Activated CD8-positive, alpha-beta memory T cell treated with anti-CD3 and anti-CD28 coated beads, Interleukin-2, amount 10 ng/mL, durations not matched to agents 7 days and 5 days (primary cell): ENCODE results near the gene ZNF521. TPM values are rescaled to one million over a fixed set of nuclear protein-coding genes. Genes with fewer than 3 reads are reported as not detected.

Source experiments
- ATAC-seq: fragments of 150-1000 bp; cut with Tn5 transposase; one replicate; pipeline ENCODE4 v1.10.0; 2021; ENCODE audit warnings: moderate library complexity
- CTCF ChIA-PET: fragments of 350-600 bp; sonication (Branson Sonifier 250); formaldehyde crosslinking; loops from one replicate; lab custom pipeline; 2021; ENCODE audit warnings: antibody characterized with exemption; lab: Charles Lee
- DNase-seq: peaks from one replicate; pipeline ENCODE4 v3.0.0-alpha.2; 2020
- H3K27ac Mint-ChIP-seq: one replicate; pipeline ENCODE4 v1.8.0; 2021; ENCODE audit warnings: mild to moderate bottlenecking, mixed read lengths
- H3K27me3 Mint-ChIP-seq: one replicate; pipeline ENCODE4 v1.8.0; 2021; ENCODE audit warnings: mixed read lengths
- H3K36me3 Mint-ChIP-seq: one replicate; pipeline ENCODE4 v1.8.0; 2021; ENCODE audit warnings: mild to moderate bottlenecking, mixed read lengths
- H3K4me1 Mint-ChIP-seq: one replicate; pipeline ENCODE4 v1.8.0; 2021; ENCODE audit warnings: mixed read lengths
- H3K4me3 Mint-ChIP-seq: one replicate; pipeline ENCODE4 v1.8.0; 2021; ENCODE audit warnings: mild to moderate bottlenecking, moderate library complexity, mixed read lengths
- H3K9me3 Mint-ChIP-seq: one replicate; pipeline ENCODE4 v1.8.0; 2022; ENCODE audit warnings: low read depth, mixed read lengths
- total RNA-seq, 2 experiments: library from RNA; stranded (reverse); gene quantifications; one replicate each; pipeline ENCODE4 v1.2.3, GENCODE V29; 2021

Gene ZNF521
- not detected for total RNA-seq

DNA sequence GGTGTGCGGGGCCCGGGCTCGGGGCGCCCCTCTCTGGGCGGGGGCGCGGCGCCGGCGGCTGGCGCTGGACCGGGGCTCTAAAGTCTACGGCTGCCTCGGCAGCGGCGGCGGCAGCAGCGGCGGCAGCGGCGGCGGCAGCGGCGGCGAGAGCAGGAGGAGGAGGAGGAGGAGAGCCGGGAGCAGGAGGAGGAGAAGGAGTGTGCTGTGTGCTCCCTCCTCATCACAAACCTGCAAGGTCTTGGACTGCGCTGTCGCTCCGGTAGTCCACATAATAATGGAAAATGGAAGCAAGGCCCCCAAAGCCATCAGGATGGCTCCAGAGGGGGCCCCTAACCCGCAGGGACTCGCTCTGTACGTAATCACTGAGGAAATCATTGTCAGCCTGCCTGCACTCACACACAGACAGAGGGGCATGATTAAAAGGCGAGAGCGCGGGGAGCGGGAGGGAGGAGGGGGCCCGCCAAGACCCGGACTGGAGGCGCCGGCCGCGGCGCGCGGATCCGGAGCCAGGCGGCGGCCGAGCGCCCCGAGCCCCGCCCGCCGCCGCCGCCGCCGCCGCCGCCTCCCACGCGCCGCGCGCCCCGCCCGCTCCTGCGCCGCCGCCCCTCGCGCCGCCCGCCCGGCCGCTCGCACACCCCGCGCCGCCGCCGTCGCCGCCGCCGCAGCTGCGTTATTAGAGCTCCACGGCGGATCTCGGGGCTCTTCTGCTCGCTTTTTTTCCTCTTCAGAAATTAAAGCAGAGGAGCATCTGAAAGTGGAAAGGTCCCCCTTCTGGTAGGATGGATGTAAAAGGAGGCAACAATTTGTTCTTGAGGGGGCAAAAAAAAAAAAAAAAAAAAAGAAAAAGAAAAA is at the start of gene ZNF521:
TSS of gene ZNF521 (minus strand) at position 390 of the 852 bp plus-strand sequence. CDS start 1,220 bp downstream, outside the sequence.
- CTCF ChIA-PET = no interaction called here
- peaks cover 14% of the 10 kb centered on the region for H3K4me1 Mint-ChIP-seq
- ATAC-seq (peak; percentile 79), DNase-seq (peak; percentile 44)
- peaks cover 68% of the 10 kb centered on the region for H3K27me3 Mint-ChIP-seq
- peaks cover 4% of the 10 kb centered on the region for H3K36me3 Mint-ChIP-seq
- H3K4me3 Mint-ChIP-seq = peak within 1 kb of the TSS; percentile 55
- H3K9me3 Mint-ChIP-seq = no peaks in the 10 kb centered on the region
- no peak within 1 kb of the TSS for H3K27ac Mint-ChIP-seq

DNA sequence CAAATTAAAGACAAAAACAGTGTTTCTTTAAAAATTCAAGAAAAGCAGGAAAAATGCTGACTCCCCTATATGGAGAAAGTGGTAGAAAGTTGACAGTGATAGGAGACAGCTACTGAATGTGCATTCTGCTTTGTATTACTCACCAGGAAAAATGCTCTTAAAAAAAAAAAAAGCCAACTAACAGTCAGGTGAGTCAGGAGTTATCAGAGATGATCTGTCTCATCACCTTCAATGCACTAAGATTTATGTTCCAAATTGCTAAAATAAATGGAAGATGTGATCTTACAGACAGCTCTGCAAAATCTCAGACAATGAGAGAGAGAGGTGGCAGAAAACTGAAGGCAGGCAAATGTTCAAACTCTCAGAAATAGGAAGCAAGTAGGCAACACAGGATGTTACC is 47.6 kb upstream of the ZNF521 start:
- no peak overlapping the region for H3K27ac Mint-ChIP-seq
- H3K9me3 Mint-ChIP-seq = peaks cover 4% of the 10 kb centered on the region
- ATAC-seq (no peak), DNase-seq (no peak)
- H3K36me3 Mint-ChIP-seq = no peaks in the 10 kb centered on the region
- H3K27me3 Mint-ChIP-seq = no peaks in the 10 kb centered on the region
- no peaks in the 10 kb centered on the region for H3K4me1 Mint-ChIP-seq
- CTCF ChIA-PET = no interaction called here
- no peak overlapping the region for H3K4me3 Mint-ChIP-seq

DNA sequence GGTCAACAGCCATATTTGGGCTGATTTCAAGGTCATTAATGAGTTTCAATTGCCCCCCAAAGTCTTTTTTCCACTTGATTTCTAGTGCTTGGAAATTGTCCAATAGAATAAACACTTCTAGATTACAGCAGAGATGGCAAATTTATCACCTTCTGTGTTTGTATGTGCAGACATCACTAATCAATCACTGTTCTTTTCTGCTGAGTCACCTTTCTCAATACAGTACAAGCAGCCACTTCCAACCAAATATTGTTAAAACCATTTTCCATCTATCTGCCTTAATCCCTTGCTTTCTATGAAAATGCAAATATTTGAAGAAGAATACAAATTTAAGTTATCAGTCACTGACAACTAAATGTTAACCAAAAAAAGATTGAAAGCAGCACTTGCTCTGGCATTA is 40.2 kb upstream of the ZNF521 start:
- no peaks in the 10 kb centered on the region for H3K4me1 Mint-ChIP-seq
- no peak overlapping the region for H3K4me3 Mint-ChIP-seq
- no peak overlapping the region for H3K27ac Mint-ChIP-seq
- peaks cover 12% of the 10 kb centered on the region for H3K9me3 Mint-ChIP-seq
- DNase-seq (no peak), ATAC-seq (no peak)
- CTCF ChIA-PET = no interaction called here
- no peaks in the 10 kb centered on the region for H3K27me3 Mint-ChIP-seq
- H3K36me3 Mint-ChIP-seq = no peaks in the 10 kb centered on the region

DNA sequence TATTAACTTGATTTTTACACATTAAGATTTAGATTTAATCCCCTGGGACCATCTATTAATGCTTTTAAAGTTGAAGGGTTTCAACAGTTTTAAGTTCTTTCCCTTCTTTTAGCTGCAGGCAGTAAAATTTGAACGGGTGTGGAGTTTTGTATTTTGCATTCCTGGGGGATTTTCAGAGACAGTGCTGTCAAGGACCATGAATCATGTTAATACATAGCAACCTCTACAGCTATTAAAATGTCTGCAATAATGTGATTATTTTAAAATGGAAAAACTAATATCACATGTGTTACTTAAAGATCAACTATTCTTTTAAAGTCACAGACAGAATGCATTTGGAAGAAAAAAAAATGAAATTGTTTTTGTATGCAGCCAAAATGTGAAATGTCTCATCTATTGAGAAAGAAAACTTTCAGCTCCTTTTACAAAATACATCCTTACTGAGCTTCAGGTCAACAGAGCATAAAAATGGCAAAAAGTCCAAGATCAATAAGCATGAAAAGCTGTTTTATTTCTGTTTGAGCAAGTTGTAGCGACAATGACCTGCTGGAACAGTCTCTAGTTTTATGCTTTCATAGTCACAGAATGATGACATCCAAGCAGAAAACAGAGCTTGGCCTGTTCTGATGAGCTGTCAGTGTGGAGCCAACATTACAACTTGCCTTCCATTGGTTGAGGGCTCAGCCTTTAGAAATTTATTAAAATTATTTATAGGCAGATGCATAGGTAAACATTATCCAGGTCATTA is 21.6 kb upstream of the ZNF521 start:
- Mint-ChIP-seq H3K9me3 (peaks cover 1% of the 10 kb centered on the region), H3K4me3 (no peak overlapping the region), H3K36me3 (no peaks in the 10 kb centered on the region), H3K27ac (no peak overlapping the region), H3K4me1 (no peaks in the 10 kb centered on the region), H3K27me3 (no peaks in the 10 kb centered on the region)
- DNase-seq = no peak
- no peak for ATAC-seq
- CTCF ChIA-PET = interaction anchor here (0.7 kb wide), 1 partner anchor 32 kb away, joined by 3 read pairs; no protein-coding TSS in a partner anchor

DNA sequence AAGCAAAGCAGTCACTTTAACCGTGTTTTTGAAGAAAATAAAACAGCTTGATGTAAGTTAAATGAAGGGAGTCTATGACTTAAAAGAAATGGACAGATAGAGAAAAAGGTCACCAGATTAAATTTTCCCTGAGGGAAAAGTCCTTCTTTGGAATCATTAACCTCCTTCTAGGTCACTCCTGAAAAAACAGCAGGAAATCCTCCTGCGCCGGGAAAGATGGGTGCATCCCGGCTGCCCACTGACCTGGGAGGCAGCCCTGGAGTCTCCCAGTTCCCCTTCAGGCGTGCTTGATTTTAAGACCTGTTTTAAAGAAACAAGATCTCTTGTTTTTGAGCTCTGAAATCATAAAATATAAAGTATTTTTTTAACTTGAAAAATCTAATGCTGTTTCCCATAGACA is 18.4 kb upstream of the ZNF521 start:
- H3K36me3 Mint-ChIP-seq = no peaks in the 10 kb centered on the region
- ATAC-seq = no peak
- no peak overlapping the region for H3K27ac Mint-ChIP-seq
- no peak overlapping the region for H3K4me3 Mint-ChIP-seq
- H3K9me3 Mint-ChIP-seq = no peaks in the 10 kb centered on the region
- no peak for DNase-seq
- H3K4me1 Mint-ChIP-seq = no peaks in the 10 kb centered on the region
- CTCF ChIA-PET = interaction anchor here (1.4 kb wide), 1 partner anchor 10 kb away, joined by 3 read pairs; no protein-coding TSS in a partner anchor
- H3K27me3 Mint-ChIP-seq = no peaks in the 10 kb centered on the region

DNA sequence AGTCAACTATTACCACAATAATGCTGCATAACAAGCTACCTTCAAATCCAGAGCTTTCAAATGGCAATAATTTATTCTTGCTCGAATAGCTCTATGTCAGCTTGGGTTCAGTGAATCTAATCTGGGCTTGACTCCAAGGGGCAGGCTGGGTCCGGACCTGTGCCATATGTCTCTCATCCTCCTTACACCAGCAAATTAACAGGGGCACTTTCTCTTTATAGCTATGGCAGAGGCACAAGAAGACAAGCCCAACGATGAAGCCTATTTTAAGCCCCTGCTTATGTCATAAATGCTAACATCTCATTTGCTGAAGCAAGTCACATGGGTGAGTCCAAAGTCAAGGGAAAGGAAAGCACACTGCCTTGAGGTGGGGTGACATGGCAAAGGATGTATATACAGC is 13.3 kb upstream of the ZNF521 start:
- CTCF ChIA-PET = no interaction called here
- no peak for ATAC-seq
- Mint-ChIP-seq H3K27me3 (no peaks in the 10 kb centered on the region), H3K4me3 (no peak overlapping the region), H3K4me1 (no peaks in the 10 kb centered on the region), H3K36me3 (no peaks in the 10 kb centered on the region), H3K9me3 (peaks cover 2% of the 10 kb centered on the region), H3K27ac (no peak overlapping the region)
- no peak for DNase-seq

DNA sequence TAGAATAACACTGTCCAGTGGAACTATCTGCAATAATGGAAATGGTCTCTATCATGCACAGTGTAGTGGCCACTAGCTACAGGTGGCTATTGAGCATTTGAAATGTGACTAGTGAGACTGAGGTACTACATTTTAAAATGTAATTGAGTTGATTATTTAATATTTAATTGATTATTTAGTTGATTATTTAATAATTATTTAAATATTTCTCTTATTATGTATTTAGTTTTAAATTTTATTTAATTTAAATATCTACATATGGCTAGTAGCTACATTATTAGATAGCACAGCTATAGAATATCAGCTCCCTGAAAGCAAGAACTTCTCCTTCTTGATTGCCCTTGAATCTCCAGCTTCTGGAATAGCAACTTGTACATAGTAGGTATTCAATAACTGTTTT is 12.8 kb upstream of the ZNF521 start:
- Mint-ChIP-seq H3K9me3 (peaks cover 2% of the 10 kb centered on the region), H3K27me3 (no peaks in the 10 kb centered on the region), H3K36me3 (no peaks in the 10 kb centered on the region), H3K27ac (no peak overlapping the region), H3K4me3 (no peak overlapping the region), H3K4me1 (no peaks in the 10 kb centered on the region)
- no peak for DNase-seq
- CTCF ChIA-PET = no interaction called here
- no peak for ATAC-seq

DNA sequence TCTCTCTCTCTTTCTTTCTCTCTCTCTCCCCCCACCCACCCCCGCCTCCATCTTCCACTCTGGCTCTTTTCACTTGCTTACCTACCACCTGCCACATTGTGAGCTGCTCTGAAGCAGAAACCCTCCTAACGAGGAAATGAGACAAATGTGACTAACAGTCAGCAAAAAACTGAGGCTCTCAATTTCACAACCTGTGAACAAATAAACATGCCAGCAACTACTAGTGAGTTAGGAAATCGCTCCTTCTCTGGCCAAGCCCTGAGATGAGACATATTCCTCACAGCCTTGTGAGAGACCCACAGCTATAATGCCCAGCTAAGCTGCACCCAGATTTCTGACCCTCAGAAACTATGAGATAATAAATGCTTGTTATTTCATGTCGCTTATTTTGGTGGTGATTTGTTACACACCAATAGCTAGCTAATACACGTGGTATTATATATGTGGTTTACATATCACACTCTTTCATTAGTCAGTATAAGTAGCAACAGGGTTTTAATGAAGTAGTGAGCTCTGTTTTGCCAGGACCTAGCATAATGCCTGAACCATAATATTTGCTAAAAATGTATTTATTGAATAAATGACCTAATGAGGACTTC is 8.4 kb upstream of the ZNF521 start:
- no peaks in the 10 kb centered on the region for H3K4me1 Mint-ChIP-seq
- CTCF ChIA-PET = interaction anchor here (1.3 kb wide), 1 partner anchor 11 kb away, joined by 3 read pairs; no protein-coding TSS in a partner anchor
- no peaks in the 10 kb centered on the region for H3K36me3 Mint-ChIP-seq
- H3K4me3 Mint-ChIP-seq = no peak overlapping the region
- no peak for ATAC-seq
- H3K27me3 Mint-ChIP-seq = peaks cover 4% of the 10 kb centered on the region
- H3K9me3 Mint-ChIP-seq = peaks cover 2% of the 10 kb centered on the region
- no peak for DNase-seq
- no peak overlapping the region for H3K27ac Mint-ChIP-seq

DNA sequence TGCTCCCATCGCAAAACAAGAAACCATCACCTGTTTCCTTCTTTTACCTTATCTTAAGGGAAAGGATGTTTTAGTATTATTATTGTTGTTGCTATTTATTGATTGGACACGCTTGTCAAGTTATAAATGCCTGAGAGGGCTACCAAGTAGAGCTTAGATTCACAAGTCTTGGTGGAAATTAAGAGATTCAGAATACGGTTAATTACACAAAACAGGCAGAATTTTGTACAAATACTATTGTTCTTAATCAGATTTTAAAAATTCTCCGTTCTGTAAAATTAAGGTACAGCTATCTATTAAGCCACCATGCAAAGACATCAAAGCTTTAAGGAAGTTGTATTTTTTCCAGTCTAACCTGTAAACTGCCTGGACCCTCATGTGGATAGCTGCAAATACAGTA is 1.1 kb upstream of the ZNF521 start:
- peaks cover 57% of the 10 kb centered on the region for H3K27me3 Mint-ChIP-seq
- DNase-seq (no peak), ATAC-seq (no peak)
- peaks cover 14% of the 10 kb centered on the region for H3K4me1 Mint-ChIP-seq
- CTCF ChIA-PET = no interaction called here
- H3K4me3 Mint-ChIP-seq = no peak overlapping the region
- no peaks in the 10 kb centered on the region for H3K9me3 Mint-ChIP-seq
- H3K36me3 Mint-ChIP-seq = peaks cover 4% of the 10 kb centered on the region
- no peak overlapping the region for H3K27ac Mint-ChIP-seq

DNA sequence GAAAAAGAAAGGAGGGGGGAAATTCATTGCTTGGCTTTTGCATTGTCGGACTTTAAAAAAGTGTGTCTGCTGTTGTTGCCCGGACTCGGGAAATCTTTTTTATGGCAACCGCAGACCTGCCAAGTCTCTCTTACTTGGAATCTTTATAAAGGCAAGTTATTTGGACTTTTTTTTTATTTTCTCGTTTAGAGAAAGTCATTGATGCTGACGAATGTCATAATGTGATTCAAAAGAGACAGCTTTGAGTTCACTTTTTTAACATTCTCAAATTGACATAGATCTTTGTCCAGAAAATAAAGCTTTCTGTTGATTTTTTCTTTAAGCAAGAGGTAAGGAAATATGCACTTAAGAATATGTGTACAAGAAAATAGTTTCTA is 651 bp upstream of the ZNF521 start:
- Mint-ChIP-seq H3K9me3 (no peaks in the 10 kb centered on the region), H3K4me3 (no peak overlapping the region), H3K4me1 (peaks cover 14% of the 10 kb centered on the region), H3K27me3 (peaks cover 62% of the 10 kb centered on the region), H3K36me3 (peaks cover 4% of the 10 kb centered on the region), H3K27ac (no peak overlapping the region)
- ATAC-seq (no peak), DNase-seq (no peak)
- CTCF ChIA-PET = no interaction called here

DNA sequence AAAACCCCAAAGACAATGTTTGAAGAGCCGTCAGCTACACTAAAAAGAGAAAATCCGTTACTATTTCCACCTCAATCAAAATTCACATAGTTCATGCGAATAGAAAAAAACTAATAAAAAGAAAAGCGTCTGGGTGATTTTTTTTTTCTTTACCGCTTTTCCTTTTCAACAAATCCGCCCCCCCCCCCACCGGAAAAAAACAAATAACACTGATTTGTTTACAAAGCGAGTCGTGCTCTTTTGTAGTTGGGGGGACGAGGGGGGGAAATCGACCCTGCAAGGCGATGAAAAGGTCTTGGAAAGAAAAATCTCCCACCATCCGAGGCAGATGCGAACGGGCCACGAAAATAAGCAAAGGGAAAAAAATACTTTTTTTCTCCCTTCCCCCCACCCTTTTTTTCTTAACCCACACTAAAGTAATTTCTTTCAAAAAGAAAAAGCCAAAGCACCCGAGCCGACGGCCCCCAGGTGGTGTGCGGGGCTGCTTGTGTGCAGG is 638 bp downstream of the ZNF521 start:
- CTCF ChIA-PET = no interaction called here
- no peaks in the 10 kb centered on the region for H3K9me3 Mint-ChIP-seq
- peaks cover 73% of the 10 kb centered on the region for H3K27me3 Mint-ChIP-seq
- ATAC-seq (no peak), DNase-seq (no peak)
- peaks cover 14% of the 10 kb centered on the region for H3K4me1 Mint-ChIP-seq
- H3K27ac Mint-ChIP-seq = no peak overlapping the region
- H3K4me3 Mint-ChIP-seq = peak overlapping the region; percentile 55
- H3K36me3 Mint-ChIP-seq = peaks cover 4% of the 10 kb centered on the region

DNA sequence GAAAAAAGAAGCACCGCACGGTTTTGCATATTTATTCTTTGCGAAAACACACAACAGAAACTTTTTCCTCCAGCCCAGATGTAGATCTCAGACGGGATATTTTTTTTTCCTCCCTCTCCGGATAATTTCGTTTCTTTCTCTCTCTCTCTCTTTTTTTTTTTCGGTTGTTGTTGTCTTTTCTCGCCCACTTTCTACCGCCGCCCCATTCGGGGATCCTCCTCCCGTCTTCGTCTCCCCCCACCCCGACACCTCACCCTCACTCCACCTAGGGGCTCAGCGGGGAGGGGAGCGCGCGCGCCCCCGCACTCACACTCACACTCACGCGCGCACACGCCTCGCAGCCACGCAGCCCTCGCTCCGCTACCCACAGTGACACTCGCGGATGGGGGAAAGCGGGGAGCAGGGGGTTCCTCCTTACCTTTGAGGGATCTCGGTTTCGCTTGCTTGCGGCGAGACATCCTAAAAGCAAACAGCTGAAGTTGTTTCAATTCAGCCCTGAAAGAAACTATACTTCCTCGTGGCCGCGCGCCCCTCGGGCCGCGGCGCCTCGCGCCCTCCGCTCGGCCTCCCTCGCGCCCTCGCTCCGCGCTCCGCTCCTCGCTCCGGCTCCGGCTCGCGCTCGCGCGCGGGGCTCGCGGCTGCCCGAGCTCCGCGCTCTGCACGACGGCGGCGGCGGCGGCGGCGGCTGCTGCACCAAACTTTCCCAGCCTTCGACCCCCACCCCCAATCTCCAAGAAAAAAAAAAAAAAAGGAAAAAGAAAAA is 1.3 kb downstream of the ZNF521 start:
- peaks cover 4% of the 10 kb centered on the region for H3K36me3 Mint-ChIP-seq
- H3K9me3 Mint-ChIP-seq = no peaks in the 10 kb centered on the region
- H3K4me1 Mint-ChIP-seq = peaks cover 14% of the 10 kb centered on the region
- peak overlapping the region; percentile 63 for H3K4me3 Mint-ChIP-seq
- H3K27me3 Mint-ChIP-seq = peaks cover 79% of the 10 kb centered on the region
- H3K27ac Mint-ChIP-seq = no peak overlapping the region
- ATAC-seq = no peak
- no peak for DNase-seq
- CTCF ChIA-PET = no interaction called here
